HG03064 (cell line): ENCODE results near the gene PCDHGB6.
"Not testable (repeated sequence)": the region's sequence is repeated elsewhere in the genome, so short reads cannot be mapped to it uniquely, and the experiment has no call there.

Experiments used
- ATAC-seq: cut with Tn5 transposase; IDR thresholded peaks from one replicate; pipeline ENCODE4 v1.9.1; 2021; ENCODE audit warnings: low read depth; ENCODE audit not compliant: unreplicated experiment

The PCDHGB6 gene

GRCh38 chr5:141407790-141408505, at the start of gene PCDHGB6:
PCDHGB6 (plus strand) TSS chr5:141408021; CDS start chr5:141408203, 182 bp downstream.
- ATAC-seq = not testable (repeated sequence)

GRCh38 chr5:141359790-141360426, 47.9 kb upstream of the PCDHGB6 start, which contains the start of gene PCDHGB2:
PCDHGB2 (plus strand) TSS chr5:141359994; CDS start chr5:141360136, 142 bp downstream.
- peak; percentile 72 for ATAC-seq

DNA sequence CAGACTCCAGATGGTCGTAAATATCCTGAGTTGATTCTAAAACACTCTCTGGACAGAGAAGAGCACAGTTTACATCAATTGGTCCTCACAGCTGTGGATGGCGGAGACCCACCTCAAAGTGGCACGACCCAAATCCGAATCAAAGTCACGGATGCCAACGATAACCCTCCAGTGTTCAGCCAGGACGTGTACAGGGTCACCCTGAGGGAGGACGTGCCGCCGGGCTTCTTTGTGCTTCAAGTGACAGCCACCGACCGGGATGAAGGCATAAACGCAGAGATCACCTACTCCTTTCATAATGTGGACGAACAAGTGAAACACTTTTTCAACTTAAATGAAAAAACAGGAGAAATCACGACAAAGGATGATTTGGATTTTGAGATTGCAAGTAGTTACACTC, 47.1 kb upstream of the PCDHGB6 start:
- no peak for ATAC-seq

DNA sequence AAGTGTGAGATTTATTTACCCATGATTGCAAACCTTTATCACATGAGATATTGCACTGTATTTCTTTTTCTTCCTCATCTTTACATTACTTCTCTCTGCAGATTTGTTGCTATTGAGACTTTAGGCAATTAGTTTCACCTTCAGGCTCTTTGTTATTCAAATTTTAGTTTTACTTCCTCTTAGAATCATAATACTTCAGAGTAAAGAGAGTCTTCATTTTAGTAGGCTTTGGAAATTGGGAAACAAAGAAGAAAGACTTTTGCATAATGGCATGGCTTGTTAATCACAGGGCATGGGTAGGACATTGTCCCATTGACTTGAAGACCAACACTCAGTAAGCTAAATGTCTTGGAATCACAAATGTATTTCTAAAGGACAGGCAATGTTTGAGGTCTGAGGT, 45.1 kb upstream of the PCDHGB6 start:
- no peak for ATAC-seq

DNA sequence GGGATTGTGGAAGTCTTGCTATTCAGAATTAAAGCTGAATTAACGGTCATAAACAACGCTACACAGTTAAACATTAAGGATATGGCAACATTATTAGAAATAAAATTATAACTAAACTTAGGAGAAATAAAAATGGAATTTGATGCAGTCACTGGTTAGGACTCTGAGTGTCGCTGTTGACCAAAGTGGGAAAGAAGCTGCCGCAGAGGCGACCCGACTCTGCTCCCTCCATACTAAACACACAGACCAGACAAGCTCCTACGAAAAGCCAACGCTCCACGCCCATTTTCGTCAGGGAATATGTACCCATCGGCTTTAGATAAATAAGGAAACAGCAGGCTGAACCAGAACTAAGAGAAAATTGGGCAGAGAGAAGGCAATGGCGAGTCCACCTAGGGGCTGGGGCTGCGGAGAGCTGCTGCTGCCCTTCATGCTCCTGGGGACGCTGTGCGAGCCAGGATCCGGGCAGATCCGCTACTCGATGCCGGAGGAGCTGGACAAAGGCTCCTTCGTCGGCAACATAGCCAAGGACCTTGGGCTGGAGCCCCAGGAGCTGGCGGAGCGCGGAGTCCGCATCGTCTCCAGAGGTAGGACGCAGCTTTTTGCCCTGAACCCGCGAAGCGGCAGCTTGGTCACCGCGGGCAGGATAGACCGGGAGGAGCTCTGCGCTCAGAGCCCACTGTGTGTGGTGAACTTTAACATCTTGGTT, 43.7 kb upstream of the PCDHGB6 start, which contains the start of gene PCDHGA5:
PCDHGA5 (plus strand) TSS at position 211 of the 709 bp plus-strand sequence; CDS start at position 380, 169 bp downstream.
- ATAC-seq = no peak

- ATAC-seq = no peak
Observed at GRCh38 chr5:141366016-141366896, 41.6 kb upstream of the PCDHGB6 start.

DNA sequence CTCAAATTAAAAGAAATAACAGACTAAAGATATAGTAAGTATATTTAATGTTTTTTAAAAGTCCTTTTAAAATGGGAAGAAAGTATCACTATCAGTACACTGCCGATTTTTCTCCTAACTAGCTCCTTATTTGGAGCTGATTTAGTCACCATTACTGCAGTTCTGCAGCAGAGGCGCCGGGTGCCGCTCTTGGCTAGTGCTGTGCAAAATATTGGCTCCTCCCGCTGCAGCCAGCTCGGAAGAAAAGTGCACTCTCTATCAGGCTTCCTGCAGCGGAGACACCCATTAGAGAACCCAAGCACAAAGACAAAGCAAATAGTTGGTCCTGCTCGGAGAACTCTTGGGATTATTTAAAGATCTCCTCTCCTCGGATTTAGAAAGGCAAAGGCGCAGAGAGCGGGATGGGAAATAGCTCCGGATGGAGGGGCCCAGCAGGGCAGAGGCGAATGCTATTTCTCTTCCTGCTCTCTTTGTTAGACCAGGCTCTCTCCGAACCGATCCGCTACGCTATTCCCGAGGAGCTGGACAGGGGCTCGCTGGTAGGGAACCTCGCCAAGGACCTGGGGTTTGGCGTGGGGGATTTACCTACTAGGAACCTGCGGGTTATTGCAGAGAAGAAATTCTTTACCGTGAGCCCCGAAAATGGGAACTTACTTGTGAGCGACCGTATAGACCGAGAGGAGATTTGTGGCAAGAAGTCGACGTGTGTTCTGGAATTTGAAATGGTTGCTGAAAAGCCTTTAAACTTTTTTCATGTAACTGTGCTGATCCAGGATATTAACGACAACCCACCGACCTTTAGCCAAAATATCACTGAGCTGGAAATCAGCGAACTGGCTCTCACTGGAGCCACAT, 37.6 kb upstream of the PCDHGB6 start, which contains the start of gene PCDHGB3:
PCDHGB3 (plus strand) TSS at position 249 of the 855 bp plus-strand sequence; CDS start at position 402, 153 bp downstream.
- peak; percentile 61 for ATAC-seq

GRCh38 chr5:141371572-141372475, 36.0 kb upstream of the PCDHGB6 start:
- no peak for ATAC-seq

GRCh38 chr5:141373673-141374317, 34.0 kb upstream of the PCDHGB6 start, which contains the start of gene PCDHGA6:
PCDHGA6 (plus strand) TSS chr5:141373891; CDS start chr5:141374084, 193 bp downstream.
- no peak for ATAC-seq

- no peak for ATAC-seq
Observed at GRCh38 chr5:141374627-141375026, 33.2 kb upstream of the PCDHGB6 start.

GRCh38 chr5:141375444-141376155, 32.2 kb upstream of the PCDHGB6 start:
- not testable (repeated sequence) for ATAC-seq

DNA sequence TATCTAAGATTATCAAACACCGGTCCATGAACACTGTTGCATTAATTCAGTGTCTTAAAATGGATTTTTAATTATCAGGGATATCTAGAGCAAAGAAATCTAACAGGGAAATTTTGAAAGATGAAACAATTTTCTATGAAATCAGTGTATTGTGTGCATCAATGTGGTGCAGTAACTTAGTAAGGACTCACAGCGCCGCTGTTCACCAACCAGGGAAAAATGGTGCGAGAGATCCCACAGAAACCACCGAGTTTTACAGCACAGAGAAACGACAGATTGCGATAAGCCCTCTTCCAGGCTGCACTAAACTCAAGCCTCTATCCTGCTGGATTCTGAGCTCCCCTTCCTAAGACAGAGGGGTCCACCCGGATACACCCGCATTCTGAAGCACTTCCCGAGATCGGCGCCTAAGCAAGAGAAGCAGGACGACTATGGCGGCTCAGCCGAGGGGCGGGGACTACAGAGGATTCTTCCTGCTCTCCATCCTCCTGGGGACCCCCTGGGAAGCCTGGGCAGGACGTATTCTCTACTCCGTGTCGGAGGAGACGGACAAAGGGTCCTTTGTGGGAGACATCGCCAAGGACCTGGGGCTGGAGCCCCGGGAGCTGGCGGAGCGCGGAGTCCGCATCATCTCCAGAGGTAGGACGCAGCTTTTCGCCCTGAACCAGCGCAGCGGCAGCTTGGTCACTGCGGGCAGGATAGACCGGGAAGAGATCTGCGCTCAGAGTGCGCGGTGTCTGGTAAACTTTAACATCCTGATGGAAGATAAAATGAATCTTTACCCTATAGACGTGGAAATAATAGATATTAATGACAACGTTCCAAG, 25.1 kb upstream of the PCDHGB6 start, which contains the start of gene PCDHGA7:
PCDHGA7 (plus strand) TSS at position 274 of the 826 bp plus-strand sequence; CDS start at position 432, 158 bp downstream.
- no peak for ATAC-seq

DNA sequence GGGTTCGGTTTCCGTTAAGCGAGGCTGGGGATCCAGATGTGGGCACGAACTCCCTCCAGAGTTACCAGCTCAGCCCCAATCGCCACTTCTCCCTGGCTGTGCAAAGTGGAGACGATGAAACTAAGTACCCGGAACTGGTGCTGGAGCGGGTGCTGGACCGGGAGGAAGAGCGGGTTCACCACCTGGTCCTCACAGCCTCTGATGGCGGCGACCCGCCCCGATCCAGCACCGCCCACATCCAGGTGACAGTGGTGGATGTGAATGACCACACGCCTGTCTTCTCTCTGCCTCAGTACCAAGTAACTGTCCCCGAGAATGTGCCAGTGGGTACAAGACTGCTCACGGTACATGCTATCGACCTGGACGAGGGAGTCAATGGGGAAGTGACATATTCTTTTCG, 24.5 kb upstream of the PCDHGB6 start:
- ATAC-seq = no peak

DNA sequence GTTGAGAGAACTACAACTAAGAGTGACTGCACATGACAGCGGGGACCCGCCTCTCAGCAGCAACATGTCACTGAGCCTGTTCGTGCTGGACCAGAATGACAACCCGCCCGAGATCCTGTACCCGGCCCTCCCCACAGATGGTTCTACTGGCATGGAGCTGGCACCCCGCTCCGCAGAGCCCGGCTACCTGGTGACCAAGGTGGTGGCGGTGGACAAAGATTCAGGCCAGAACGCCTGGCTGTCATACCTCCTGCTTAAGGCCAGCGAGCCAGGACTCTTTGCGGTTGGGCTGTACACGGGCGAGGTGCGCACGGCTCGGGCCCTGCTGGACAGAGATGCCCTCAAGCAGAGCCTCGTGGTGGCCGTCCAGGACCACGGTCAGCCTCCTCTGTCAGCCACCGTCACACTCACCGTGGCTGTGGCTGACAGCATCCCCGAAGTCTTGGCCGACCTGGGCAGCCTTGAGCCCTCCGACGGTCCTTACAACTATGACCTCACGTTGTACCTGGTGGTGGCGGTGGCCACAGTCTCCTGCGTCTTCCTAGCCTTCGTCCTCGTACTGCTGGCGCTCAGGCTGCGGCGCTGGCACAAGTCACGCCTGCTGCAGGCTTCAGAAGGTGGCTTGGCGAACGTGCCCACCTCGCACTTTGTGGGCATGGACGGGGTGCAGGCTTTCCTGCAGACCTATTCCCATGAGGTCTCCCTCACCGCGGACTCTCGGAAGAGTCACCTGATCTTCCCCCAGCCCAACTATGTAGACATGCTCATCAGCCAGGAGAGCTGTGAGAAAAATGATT, 23.2 kb upstream of the PCDHGB6 start:
- ATAC-seq = no peak
